ENCODE data around the gene ST6GAL1.

Gene ST6GAL1

DNA sequence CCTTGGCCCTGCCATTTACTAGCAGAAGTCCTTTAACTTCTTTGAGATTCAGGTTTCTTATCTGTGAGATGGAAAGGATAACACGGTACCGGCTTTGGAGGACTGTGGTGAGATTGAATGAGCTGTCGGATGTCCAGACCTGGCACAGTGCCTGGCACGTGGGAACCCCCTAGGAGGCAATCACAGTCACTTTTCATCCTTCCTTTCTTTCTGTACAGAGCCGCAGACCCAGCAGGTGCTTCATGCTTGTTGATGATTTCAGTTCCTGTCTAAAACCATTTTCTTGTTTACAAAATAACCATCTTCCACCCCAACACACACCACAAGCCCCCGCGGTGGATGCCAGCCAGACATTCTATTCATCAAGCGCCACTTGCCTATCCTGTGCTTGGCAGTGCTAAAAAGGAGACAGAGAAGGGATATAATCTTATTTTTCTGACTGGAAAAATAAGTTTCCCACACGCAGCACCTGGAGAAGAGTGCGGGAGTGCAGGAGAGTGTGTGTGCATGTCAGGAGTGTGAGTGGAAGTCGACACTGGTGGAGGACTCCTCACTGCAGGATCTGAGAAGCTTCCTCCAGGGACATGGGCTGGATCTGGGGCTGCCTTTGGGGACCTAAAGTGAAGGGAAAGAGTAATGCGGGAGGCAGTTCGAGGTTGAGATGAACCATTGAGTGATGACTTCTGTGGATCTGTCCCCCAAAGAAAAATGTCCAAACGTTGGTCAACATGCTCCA is 85.7 kb downstream of the ST6GAL1 start:
- TF ChIP-seq, protein P1, sequence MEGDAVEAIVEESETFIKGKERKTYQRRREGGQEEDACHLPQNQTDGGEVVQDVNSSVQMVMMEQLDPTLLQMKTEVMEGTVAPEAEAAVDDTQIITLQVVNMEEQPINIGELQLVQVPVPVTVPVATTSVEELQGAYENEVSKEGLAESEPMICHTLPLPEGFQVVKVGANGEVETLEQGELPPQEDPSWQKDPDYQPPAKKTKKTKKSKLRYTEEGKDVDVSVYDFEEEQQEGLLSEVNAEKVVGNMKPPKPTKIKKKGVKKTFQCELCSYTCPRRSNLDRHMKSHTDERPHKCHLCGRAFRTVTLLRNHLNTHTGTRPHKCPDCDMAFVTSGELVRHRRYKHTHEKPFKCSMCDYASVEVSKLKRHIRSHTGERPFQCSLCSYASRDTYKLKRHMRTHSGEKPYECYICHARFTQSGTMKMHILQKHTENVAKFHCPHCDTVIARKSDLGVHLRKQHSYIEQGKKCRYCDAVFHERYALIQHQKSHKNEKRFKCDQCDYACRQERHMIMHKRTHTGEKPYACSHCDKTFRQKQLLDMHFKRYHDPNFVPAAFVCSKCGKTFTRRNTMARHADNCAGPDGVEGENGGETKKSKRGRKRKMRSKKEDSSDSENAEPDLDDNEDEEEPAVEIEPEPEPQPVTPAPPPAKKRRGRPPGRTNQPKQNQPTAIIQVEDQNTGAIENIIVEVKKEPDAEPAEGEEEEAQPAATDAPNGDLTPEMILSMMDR (IDR thresholded peaks at IDR 0.05): no peak

DNA sequence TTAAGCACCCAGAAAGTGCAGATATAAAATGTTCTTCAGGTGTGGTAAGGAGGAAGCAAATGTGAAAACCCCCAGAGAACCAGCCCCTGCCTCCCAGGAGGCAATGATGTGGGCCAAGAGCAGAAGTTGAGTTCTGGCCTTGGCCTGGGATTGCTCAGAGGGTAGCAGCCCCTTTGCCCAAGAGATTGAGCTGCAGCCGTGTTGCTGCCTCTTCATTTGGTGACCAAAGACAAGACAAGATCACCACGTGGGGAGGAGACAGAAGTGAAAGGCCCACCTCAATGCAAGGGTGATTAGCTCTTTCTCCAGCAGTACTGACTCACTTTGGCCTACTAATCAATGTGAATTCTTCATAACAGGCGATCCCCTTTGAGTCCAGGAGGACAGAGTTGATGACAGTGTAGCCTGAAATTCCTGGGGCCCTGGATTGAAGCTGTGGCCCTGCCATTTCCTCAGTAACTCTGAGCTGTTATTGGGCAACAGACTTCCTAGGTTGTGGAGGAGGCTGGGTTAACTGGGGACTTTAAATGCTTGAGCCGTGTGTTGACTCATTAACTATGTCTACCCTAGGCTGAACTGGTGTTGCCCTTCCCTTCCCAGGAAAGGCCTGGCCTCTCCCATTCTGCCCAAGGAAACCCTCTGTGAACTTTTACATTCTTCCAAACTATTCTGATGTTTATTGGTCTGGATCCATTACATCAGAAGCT is 86.5 kb downstream of the ST6GAL1 start:
- TF ChIP-seq, protein P1 (IDR thresholded peaks at IDR 0.05): no peak

DNA sequence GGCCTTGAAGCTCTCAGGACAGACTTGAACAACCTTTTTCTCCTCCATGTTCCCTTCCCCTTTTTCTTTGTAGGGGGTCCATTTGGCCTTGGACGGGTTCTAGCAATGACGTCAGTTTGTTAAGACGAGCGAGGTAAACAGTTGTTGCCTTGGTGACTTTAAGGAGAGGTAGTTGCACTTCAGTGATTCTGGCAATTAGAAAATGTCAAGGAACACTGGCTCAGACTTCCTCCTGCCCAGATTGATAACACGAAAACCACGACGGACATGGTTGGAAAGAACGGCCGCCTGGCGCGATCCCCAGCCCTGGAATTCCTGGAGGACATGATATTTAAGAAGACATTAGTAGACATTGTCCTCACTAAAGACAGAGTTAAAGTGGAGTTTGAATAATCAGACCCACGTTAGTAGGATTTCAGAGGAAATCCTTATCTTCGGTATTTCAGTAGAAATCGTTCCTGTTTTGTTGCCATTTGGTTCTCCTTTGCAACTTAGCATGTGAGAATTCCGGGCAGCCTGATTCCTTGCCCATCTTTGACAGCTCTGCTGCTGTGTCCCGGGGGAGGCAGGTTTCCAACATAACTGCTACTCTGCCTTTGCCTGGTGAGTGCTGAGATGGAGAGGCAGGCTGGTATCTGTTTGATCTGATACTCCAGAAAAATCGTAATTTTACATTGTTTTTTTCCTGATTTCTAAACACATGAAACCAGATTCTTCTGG is 87.3 kb downstream of the ST6GAL1 start:
- TF ChIP-seq, protein P1 (IDR thresholded peaks at IDR 0.05): no peak

DNA sequence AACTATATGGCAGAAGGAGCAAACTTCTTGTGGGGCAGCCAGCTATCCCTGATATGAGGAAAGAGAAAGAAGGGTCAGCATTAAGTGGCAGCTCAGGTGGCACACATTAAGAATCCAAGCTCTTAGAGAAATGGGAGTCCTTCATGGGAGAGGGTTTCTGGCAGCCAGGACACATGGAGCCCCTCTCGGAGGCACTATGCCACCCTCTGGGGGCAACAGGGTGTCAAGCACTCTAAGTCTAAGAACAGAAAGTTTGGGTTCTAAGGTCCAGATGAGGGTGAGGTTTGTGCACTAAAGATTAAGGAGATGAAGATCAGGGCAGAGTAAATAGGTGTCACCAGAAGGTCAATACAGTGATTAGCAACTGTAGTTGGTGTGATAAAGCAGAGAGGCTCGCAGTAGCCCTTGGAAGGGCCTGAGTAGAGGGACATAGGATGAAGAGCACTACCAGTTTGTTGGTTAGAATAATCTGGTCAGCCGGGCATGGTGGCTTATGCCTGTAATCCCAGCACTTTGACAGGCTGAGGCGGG is 89.3 kb downstream of the ST6GAL1 start:
- TF ChIP-seq, protein P1 (IDR thresholded peaks at IDR 0.05): no peak

DNA sequence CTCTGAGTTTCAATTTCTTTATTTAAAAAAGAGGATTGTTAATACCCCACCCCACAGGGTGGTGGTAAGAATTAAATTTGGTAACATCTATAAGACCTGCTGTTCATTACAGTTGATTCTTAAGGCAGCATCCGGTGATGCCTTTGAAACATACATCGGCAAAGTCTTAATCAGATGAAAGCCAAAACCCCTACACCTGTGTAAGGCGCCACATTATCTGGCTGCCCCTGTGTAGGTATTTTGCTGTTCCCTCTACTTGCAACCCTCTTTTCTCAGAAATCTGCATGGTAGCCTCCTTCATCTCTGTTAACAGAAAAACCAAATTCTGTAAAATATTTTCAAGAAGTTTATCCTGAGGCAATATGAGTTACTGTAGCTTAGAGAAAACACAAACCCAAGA is 90.0 kb downstream of the ST6GAL1 start:
- TF ChIP-seq, protein P1 (IDR thresholded peaks at IDR 0.05): no peak

DNA sequence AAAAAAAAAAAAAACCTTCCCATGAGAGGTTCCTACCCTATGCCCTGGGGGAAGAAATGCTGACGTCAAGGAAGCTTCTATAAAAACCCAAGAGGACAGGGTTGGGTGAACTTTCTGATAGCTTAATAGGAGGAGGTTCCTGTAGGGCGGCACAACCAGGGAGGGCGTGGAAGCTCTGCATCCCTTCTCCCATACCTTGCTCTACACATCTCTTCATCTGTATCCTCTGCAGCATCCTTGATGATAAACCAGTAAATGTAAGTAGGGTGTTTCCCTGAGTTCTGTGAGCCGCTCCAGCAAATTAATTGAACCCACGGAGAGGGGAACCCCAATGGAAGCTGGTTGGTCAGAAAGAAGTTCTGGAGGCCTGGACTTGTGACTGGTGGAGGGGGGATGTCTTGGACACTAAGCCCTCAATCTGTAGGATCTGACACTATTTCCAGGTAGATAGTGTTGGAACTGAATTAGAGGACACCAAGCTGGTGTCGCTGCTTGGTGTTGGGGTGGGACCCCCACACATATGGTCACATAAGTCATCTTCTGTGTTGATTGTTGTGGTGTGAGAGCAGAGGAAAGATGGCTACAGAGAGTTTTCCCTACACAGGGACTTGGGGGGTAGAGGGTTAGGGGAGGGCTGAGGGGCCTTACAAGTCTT is 91.5 kb downstream of the ST6GAL1 start:
- TF ChIP-seq, protein P1 (IDR thresholded peaks at IDR 0.05): no peak

DNA sequence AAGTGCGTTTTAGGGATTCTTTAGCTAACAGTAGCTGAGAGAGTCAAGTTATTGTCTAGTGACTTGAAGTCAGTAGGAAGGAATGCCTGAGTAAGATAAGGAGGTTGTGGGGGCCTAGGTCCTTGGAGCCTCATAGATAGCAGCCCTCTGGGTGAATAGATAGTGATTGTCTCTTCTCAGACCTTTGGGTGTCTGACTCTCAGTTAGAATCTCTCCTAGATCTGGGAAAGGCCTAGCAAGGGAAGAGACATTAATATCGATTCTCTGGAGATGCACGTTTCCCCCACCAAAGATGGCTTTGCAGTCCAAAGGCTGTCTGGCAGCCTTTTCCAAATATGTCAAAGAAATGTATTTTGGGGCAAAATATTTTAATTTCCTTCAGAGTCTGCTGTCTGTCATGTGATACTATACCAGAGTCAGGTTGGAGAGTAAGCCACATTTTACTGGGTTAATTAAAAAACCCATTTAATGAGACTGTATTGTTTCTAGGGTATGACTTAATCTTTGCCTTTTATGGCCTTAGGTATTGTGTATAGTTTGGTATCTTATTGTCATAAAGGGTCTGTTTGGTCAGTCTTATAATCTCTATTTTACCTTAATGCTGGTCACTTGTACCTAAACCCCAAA is 92.2 kb downstream of the ST6GAL1 start:
- TF ChIP-seq, protein P1 (IDR thresholded peaks at IDR 0.05): no peak

All from LNCAP (cell line).